HepG2 (cell line): ENCODE data around the gene FBXO48.
"Not testable (repeated sequence)": the region's sequence is repeated elsewhere in the genome, so short reads cannot be mapped to it uniquely, and the experiment has no call there.

Experiments used
- GABPA ChIP-seq, 2 experiments: IDR thresholded peaks; 2 replicates each; pipeline ENCODE4 v1.6.1; 2011 to 2016; ENCODE audit warnings: low read depth in 2 of 2, low read length in 1 of 2, missing biosample characterization in 1 of 2, missing genetic modification characterization in 1 of 2
- HOXD1 ChIP-seq: sonication (generic); formaldehyde crosslinking; IDR thresholded peaks from 2 replicates; pipeline ENCODE4 v1.5.0; 2020; ENCODE audit warnings: missing genetic modification reagents
- KDM5A ChIP-seq: fragments of 200-600 bp; sonication (generic); IDR thresholded peaks from 2 replicates; pipeline ENCODE4 v1.7.0; 2018; ENCODE audit warnings: antibody characterized with exemption, mild to moderate bottlenecking, low read length, borderline replicate concordance
- POLR2A ChIP-seq, 2 experiments: IDR thresholded peaks; 2 replicates each; pipeline ENCODE4 v1.6.1; 2011; ENCODE audit warnings: low read depth in 2 of 2, low read length in 2 of 2, mild to moderate bottlenecking in 1 of 2, moderate library complexity in 1 of 2; ENCODE audit not compliant: insufficient read depth in 1 of 2
- SP1 ChIP-seq, 2 experiments: fragments of 450-650 bp in 1 of 2; sonication (generic) in 1 of 2; formaldehyde crosslinking in 1 of 2; IDR thresholded peaks; 2 replicates each; pipeline versions ENCODE4 v1.4.0 to v1.6.1; 2016 to 2020; ENCODE audit warnings: missing genetic modification reagents in 1 of 2
- ZNF547 ChIP-seq: sonication (generic); formaldehyde crosslinking; IDR thresholded peaks from 2 replicates; pipeline ENCODE4 v1.5.1; 2020; ENCODE audit warnings: mild to moderate bottlenecking, missing genetic modification reagents
- ZNF724P ChIP-seq: sonication (generic); formaldehyde crosslinking; IDR thresholded peaks from 2 replicates; pipeline ENCODE4 v1.8.0; 2022; ENCODE audit warnings: missing genetic modification reagents, borderline replicate concordance
- ZNF768 ChIP-seq: sonication (generic); formaldehyde crosslinking; IDR thresholded peaks from 2 replicates; pipeline ENCODE4 v1.4.0; 2020; ENCODE audit warnings: missing genetic modification reagents
- TF ChIP-seq, protein P1 (sequence below): sonication (generic); formaldehyde crosslinking; IDR thresholded peaks from 2 replicates; pipeline ENCODE4 v1.5.0; 2020; ENCODE audit warnings: mild to moderate bottlenecking, missing genetic modification reagents, moderate library complexity
- TF ChIP-seq, protein P2 (sequence below): IDR thresholded peaks from 2 replicates; pipeline ENCODE4 v1.6.1; 2012; ENCODE audit warnings: inconsistent platforms
- TF ChIP-seq, protein P3 (sequence below): sonication (generic); formaldehyde crosslinking; IDR thresholded peaks from 2 replicates; pipeline ENCODE4 v1.5.0; 2020; ENCODE audit warnings: missing genetic modification reagents, mild to moderate bottlenecking, borderline replicate concordance
- TF ChIP-seq, protein P4 (sequence below): sonication (generic); formaldehyde crosslinking; IDR thresholded peaks from 2 replicates; pipeline ENCODE4 v1.5.1; 2020; ENCODE audit warnings: missing genetic modification reagents, mild to moderate bottlenecking, borderline replicate concordance

DNA sequence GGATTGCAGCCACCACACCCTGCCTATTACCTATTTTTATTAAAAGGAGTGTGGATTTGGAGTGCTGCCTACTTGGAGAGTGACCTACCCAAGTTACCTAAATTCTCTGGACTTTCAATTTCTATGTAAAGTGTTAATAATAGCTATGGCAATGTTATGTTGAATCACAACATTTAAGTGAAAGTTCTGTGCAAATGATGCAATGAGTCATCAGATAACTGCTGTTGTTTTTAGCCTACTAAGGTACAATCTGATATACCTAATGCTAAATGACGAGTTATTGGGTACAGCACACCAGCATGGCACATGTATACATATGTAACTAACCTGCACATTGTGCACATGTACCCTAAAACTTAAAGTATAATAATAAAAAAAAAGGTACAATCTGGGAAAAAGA lies 21.5 kb upstream of the FBXO48 start:
- TF ChIP-seq, protein P1, sequence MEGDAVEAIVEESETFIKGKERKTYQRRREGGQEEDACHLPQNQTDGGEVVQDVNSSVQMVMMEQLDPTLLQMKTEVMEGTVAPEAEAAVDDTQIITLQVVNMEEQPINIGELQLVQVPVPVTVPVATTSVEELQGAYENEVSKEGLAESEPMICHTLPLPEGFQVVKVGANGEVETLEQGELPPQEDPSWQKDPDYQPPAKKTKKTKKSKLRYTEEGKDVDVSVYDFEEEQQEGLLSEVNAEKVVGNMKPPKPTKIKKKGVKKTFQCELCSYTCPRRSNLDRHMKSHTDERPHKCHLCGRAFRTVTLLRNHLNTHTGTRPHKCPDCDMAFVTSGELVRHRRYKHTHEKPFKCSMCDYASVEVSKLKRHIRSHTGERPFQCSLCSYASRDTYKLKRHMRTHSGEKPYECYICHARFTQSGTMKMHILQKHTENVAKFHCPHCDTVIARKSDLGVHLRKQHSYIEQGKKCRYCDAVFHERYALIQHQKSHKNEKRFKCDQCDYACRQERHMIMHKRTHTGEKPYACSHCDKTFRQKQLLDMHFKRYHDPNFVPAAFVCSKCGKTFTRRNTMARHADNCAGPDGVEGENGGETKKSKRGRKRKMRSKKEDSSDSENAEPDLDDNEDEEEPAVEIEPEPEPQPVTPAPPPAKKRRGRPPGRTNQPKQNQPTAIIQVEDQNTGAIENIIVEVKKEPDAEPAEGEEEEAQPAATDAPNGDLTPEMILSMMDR (CRISPR knock-in tag), result not testable (repeated sequence)
- not testable (repeated sequence) for TF ChIP-seq GABPA (IDR thresholded peaks at IDR 0.05; ENCODE audit: low read depth, low read length); GABPA (CRISPR knock-in tag; IDR thresholded peaks at IDR 0.05; ENCODE audit: low read depth); KDM5A; ZNF768 (CRISPR knock-in tag); SP1 (IDR thresholded peaks at IDR 0.05); SP1 (CRISPR knock-in tag; IDR thresholded peaks at IDR 0.05); ZNF547 (CRISPR knock-in tag); HOXD1 (CRISPR knock-in tag); ZNF724P (CRISPR knock-in tag); POLR2A (IDR thresholded peaks at IDR 0.05; ENCODE audit: insufficient read depth in 1 of 2, low read depth in 2 of 2, low read length in 2 of 2)
- TF ChIP-seq, protein P2, sequence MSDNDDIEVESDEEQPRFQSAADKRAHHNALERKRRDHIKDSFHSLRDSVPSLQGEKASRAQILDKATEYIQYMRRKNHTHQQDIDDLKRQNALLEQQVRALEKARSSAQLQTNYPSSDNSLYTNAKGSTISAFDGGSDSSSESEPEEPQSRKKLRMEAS, result not testable (repeated sequence)
- TF ChIP-seq, protein P3, sequence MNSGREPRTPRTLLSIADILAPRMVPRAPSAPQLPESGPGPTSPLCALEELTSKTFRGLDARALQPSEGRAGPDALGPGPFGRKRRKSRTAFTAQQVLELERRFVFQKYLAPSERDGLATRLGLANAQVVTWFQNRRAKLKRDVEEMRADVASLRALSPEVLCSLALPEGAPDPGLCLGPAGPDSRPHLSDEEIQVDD (CRISPR knock-in tag), result not testable (repeated sequence)
- TF ChIP-seq, protein P4, sequence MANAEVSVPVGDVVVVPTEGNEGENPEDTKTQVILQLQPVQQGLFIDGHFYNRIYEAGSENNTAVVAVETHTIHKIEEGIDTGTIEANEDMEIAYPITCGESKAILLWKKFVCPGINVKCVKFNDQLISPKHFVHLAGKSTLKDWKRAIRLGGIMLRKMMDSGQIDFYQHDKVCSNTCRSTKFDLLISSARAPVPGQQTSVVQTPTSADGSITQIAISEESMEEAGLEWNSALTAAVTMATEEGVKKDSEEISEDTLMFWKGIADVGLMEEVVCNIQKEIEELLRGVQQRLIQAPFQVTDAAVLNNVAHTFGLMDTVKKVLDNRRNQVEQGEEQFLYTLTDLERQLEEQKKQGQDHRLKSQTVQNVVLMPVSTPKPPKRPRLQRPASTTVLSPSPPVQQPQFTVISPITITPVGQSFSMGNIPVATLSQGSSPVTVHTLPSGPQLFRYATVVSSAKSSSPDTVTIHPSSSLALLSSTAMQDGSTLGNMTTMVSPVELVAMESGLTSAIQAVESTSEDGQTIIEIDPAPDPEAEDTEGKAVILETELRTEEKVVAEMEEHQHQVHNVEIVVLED (CRISPR knock-in tag), result not testable (repeated sequence)
